Activated effector memory CD4-positive, alpha-beta T cell treated with anti-CD3 and anti-CD28 coated beads, Interleukin-2, amount 50 U/mL, for 16 hours (primary cell): ENCODE data around the gene PSMC5.
"Not testable (repeated sequence)": the region's sequence is repeated elsewhere in the genome, so short reads cannot be mapped to it uniquely, and the experiment has no call there.

Experiments
- DNase-seq: peaks from one replicate; pipeline ENCODE4 v3.0.0-alpha.2; 2020

Gene PSMC5

GRCh38 chr17:63874061-63874626 lies 46.9 kb downstream of the PSMC5 start:
- DNase-seq: not testable (repeated sequence)

- DNase-seq: not testable (repeated sequence)
Measured at GRCh38 chr17:63874693-63875092, 47.5 kb downstream of the PSMC5 start.

GRCh38 chr17:63878413-63878812 lies 51.2 kb downstream of the PSMC5 start:
- not testable (repeated sequence) for DNase-seq

- no peak for DNase-seq
Measured at GRCh38 chr17:63880706-63881105, 53.5 kb downstream of the PSMC5 start.

GRCh38 chr17:63881337-63881736 lies 54.1 kb downstream of the PSMC5 start:
- DNase-seq: not testable (repeated sequence)
